GDM1 (cell line): ENCODE measurements around the gene PTPRM.
A peak's percentile ranks its signal among the peaks of the same experiment; 100 is the strongest.

Experiments used
- DNase-seq: peaks from one replicate; lab custom pipeline; 2025; lab: John Stamatoyannopoulos, UW

Gene PTPRM

DNA sequence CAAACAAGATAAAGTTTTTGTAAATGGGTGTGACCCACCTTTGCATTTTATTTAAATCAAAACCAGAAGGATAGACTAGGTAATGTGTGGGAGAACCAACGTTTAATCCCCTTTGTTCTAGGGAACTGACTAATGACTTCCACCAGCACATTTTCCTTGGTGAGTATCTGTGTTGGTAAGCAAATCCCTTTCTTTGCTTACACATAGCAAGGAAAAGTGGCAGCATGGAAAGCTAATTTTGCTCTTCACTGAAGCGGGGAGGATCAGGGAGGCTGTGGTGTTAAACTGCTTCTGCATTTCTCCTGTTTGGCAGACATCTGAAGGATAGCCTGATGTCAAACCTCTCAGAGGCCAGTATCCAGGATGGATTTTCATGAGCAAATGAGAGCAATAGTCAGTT lies 331.1 kb downstream of the PTPRM start:
- no peak for DNase-seq

DNA sequence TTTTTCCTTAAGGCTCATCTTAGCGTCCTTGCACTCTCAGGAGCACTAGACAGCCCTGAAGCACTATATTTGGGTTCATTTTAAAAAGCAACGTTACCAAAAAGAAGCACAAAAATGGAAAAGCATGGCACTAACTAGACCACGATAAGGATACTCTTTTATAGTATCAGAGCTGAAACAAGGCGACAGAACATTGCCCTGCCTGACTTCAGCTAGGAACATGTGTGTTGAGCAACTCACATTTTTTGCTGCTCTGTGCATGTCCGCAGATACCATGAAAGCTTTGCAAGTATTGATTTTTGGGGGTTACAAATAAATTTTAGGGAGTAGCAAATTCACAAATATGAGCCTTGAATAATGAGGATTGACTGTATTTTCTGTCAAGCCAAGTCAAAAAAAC lies 332.0 kb downstream of the PTPRM start:
- DNase-seq: no peak

DNA sequence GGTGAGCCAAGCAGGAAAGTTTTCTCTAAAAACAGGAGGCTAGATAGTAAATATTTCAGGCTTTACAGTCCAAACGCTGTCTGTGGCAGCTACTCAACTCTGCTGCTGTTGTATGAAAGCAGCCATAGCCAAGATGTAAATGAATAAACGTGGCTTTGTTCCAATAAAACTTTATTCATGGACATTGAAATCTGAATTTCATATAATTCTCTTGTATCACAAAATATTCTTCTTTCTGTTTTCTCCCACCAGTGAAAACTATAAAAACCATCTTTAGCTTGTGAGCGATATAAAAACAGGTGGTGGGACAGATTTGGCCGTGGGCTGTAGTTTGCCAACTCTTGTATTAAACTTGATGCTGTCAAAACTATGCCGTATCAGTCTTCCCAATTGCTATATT lies 333.0 kb downstream of the PTPRM start:
- no peak for DNase-seq

DNA sequence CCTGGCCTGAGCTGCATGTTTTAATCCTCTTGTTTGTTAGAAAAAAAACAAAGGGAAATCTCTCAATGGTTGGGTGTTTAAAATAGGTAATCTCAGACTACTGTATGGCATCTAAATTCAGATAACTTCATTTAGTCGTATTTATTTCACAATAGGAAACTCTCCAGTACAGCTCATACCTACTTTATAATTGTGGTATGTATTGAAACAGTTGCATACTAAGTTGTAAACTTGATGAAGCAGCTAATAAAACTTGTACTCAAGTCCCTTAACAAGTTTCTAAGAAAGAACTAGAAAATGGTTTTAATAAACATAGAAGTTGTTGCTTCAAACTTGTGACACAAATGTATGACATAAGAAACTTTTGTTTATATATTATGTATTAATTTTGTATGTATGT lies 334.5 kb downstream of the PTPRM start:
- DNase-seq: no peak

DNA sequence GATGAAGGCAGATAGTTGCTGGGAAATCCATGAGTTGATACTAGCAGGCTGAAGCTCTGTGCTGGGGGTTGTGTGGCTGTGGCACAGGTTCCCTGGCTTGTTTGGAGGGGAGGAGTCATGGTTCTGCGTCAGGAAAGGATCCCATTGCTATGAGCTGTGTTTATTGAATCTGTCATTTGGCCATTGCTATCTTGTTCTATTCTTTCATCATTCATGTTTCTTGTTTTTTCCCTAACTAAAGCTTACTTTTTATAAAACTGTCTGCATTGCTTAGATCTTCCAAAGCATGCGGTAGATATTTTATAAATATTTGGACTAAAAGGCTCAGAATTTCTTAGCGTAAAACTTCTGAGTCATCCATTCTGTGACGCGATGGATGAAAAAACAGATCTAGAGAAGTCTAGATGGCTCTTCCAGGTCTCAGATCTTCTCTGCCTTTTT lies 335.3 kb downstream of the PTPRM start:
- DNase-seq: no peak

DNA sequence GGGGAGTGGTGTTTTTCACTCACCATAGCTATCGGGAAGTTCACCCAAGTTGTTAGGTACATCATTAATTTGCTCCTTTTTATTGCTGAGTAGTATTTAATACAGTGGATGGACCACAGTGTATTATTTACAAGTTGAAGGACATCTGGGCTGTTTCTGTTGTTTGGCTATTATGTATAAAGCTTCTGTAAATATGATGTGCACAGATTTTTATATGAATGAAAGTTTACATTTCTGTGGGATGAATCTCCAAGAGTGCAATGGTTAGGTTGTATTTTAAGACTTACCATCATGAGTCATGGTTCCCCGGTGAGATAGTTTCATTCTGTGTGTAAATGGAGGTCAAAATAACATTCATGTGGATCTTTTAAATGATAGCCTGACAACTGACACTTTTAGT lies 337.4 kb downstream of the PTPRM start:
- no peak for DNase-seq

DNA sequence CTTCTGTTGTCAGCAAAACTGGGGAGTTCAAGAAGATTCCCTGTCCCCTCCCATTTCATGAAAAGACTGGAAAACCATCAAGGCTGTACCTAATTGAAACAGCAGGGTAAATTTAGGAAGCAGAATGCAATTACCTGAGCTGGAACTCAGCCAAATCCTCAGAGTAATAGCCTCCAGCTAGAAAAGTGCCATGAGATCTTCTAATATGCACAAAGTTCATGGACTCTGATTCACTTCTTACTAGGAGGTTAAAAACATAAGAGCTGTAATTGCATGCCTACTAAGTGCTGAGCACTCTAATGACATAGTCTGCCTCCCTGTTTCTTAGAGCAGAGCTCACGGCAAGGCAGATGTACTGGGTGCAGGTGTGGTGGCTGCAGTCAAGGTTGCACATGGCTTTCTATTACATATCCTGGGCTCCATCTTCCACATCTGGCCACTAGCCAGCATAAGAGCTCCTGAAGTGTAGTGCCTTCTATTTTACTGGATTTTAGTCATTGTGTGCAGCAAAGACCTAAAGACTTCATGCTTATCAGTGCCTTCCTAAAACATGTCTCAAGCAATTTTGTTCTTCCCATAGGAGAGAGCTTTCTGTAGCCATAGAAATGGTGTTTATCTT lies 341.7 kb downstream of the PTPRM start:
- no peak for DNase-seq

DNA sequence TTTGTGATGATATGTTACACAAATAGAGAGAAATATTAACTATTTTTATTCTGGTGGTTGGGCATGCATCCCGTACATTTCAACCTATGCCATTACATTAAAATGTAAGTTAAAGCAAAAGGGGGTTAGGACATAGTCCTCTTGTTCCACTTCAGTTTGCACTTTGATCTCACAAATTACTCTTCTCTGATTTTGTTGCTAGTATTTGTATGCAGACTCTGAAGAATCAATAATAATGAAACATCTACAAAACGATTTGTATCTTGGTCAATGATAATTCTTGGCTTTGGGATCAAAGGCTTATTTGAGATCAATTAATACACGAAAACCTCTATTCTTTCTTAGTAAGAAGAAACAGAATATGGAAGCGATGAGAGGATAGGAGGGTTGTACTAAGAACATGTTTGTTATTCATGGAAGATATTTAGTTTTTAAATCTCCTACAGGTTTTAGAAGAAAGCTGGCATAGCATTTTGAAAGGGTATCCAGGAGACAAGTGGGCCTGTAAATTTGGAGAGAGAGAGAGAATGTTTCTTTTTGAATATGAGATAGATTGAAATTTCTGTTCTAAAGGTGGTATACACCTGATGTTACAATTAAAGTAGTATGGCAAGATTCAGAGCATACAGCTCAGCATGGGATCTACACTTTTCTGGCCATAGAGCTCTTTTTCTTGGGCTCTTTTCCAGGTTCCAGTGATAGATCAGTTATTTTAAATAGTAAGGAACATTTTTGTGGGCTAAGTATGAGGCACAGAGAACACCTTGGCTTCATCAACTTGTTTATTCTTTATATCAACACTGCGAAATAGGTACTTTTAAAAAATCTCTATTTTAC lies 347.9 kb downstream of the PTPRM start:
- no peak for DNase-seq

DNA sequence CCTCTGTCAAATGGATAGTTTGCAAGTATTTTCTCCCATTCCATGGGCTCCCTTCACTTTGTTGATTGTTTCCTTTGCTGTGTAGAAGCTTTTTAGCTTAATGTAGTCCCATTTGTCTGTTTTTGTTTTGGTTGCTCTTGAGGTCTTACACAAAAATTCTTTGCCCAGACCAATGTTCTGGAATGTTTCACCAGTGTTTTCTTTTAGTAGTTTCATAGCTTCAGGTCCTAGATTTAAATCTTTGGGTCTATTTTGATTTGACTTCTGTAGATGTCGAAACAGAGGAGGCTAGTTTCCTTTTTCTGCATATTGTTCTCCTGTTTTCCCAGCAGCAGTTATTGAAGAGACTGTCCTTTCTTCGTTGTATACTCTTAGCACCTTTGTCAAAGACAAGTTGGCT lies 351.6 kb downstream of the PTPRM start:
- DNase-seq: no peak

DNA sequence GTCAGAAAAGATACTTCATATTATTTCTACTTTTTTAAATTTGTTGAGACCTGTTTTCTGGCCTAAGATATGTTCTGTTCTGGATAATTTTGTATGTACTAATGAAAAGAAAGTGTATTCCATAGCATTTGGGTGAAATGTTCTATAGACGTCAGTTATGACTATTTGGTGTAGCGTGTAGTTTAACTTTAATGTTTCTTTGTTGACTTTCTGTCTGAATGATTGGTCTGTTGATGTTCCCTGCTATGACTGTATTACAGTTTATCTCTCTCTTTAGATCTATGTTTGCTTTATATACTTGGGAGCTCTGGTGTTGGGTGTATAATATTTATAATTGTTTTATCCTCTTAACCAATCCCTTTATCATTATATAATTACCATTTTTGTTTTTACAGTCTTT lies 352.4 kb downstream of the PTPRM start:
- no peak for DNase-seq

DNA sequence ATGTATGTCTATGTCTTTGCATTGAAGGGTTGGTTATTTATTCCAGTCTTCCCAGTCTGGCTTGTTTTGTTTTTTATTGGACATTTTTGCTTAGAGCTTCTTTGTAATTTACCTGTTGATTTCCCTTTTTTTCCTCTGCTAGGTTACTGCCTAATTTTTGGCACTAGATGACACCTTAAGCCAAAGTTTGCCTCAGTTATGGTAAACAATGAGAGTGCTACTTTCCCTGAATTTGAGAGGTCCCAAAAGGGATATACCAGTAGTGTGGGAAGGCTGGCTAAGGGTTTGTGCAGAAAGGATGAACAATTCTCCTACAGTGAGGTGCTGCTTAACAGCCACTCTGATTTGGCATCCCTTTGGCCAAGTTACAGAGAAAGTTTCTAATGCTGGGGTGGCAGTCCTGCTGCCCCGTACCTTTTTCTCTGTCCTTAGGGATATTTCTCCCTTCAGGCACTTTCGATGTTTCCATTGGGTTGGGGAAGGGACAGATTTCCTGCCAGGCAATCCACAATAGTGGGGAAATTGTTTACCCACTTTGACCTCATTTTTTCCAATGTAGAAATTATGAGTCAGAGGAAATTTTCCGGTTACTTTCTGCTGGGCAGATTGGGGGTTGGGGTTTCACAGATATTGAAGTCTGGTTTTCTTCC lies 354.9 kb downstream of the PTPRM start:
- no peak for DNase-seq

DNA sequence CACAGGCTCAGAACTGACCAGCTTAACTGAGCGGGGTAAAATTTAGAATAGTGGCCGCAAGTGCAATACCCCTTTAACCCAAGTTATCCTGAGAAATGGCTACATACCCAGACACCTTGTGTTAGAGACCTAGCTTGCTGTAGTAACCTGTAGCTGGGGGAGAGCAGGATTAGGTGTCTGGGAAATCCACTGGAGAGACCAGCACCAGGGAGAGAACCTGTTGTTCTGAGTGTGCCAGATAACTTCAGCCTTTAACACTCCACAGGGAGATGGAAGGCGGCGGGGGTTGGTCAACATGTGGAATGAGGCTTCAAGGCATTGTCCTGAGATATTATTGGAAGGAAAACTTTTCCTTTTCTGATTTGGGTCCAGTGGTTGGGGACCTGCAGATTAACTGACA lies 356.0 kb downstream of the PTPRM start:
- DNase-seq: no peak

DNA sequence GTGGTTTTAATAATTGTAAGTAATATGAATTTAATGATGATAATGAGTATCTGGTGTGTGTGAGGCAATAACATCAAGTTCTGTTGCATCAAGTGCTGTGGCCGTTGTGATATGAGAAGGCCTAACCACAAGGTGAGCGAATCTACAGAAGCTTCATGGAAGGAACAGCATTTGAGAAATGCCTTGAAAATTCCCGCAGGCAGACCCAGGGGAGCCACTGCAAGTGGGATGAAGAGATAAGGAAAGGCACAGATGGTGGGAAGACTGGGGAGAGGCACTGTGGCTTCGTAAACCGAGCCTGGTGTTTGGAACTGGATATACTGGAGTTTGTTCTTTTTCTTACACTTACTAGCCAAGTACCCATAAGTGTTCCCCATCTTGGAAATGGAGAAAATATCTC lies 357.5 kb downstream of the PTPRM start:
- DNase-seq: no peak

DNA sequence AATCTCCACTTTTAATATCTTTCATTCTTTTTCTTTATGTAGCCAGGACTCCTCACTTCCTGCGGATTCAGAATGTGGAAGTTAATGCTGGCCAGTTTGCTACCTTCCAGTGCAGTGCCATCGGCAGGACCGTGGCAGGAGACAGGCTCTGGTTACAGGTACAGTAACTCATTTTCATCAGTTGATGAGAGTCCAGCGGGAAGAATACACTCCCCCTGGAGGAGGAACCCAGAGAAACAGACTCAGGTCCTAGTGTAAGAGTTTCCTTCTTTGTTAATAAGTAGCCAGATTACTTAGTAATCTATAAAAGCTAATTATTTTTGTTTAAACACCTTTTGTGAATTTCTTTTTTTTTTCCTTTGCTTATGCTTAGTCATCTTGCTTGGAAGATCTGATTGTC lies 359.4 kb downstream of the PTPRM start:
- no peak for DNase-seq

DNA sequence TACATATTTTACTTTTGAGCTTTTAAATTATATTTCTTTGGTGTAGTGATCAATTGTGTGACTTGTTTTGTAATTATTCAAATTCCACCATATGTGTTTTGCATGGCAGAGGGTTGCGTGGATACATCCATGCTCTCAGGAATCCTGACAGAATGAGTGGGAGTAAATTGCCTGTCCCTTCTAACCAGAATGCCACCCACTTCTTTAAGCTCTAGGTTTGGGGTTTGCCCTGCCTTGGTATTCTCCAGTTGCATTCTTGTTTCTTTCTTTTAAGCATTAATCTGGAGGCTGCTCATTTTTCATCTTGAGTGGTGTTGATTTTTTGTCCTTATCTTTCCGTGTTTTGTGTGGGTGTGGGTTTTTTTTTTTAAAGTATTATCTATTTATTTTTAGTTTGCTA lies 360.0 kb downstream of the PTPRM start:
- no peak for DNase-seq

DNA sequence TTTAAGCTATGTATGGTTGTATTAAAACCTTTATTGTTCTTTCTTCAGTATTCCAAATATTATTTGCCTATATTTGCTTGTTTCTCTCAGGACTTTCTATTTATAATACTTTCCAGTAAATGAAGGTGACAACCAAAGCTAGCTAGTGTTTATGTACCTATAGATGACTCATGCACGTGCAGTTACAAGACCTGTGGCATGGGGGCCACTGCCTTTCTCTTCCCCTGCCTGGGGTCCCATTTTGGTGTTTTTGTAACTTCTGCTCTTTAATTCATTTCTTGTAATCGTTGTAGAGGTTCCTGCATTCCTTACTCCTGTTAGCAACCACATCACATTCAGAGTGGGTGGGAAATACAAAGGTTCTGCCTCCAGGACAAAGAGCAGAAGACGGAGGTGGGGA lies 364.6 kb downstream of the PTPRM start:
- no peak for DNase-seq

DNA sequence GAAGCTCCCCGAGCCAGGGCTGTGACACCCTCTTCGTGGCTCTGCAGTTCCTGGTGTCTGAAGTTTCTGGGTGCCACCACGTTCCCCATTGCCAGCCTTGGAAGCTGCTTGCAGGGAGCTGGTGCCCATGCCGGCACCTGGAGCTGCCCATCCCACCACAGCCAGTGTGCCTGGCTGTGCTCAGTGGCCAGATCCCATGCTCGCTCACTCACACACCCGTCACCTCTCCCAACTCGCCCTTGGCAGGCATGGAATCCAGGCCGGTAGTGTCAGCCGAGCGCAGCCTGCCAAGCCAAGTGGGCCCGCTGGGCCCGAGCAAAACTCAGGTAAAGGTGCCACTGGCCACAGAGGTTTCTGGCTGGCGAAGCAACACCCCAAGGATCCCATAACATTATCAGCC lies 370.2 kb downstream of the PTPRM start:
- DNase-seq: no peak

DNA sequence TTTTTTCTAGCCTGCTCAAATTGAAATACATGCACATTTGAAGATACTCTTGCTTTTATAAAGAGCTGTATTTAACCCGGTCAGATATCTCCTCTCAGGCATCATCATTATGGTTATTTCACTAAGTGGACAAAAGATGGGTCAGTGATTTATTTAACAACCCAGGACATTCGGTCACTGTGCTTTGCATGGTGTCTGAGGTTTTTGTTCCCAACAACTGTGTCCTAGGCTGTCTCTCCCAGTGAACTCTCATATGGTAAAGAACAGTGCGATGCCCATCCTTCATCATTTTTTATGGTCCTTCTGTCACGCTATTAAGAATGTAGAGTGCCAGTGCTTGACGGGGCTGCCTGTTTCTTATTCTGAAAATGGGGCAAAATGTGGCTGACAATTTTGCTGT lies 372.4 kb downstream of the PTPRM start:
- DNase-seq: no peak

DNA sequence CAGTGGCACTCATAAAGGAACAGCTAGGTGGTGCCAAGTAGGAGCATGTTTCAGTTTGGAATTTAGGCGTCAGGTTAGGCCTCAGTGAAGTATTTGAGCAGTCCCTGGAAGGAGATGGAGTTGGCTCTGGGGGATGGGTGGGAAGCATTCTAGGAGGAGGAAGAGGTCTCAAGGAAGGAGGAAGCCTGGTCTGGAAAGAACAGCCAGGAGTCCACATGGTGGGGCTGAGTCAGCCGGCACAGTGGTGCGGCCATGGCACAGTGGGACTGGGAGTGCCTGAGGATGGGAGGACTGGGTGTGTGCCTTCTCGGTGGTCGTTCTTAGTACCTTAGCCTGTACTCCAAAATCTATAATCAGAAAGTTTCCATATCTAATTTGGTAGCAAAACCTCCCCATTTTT lies 373.3 kb downstream of the PTPRM start:
- DNase-seq: no peak

DNA sequence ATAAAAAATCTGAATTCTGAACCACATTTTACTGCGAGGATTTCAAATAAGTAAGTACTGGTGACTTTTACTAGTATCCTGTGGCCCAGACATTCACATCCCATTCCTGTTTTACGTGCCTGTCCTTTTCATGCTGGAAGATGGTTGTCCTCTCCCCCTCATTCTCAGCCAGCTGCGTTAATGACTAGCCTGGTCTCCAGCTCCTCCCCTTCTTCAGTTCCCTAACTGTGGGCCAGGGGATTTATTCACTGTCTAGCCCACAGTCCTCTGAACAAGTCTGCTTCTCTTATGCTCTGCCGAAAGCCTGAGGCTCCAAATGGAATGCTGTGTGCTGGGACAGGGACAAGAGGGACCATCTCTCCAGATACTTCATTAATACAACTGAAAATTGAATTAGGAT lies 373.9 kb downstream of the PTPRM start:
- DNase-seq: no peak

DNA sequence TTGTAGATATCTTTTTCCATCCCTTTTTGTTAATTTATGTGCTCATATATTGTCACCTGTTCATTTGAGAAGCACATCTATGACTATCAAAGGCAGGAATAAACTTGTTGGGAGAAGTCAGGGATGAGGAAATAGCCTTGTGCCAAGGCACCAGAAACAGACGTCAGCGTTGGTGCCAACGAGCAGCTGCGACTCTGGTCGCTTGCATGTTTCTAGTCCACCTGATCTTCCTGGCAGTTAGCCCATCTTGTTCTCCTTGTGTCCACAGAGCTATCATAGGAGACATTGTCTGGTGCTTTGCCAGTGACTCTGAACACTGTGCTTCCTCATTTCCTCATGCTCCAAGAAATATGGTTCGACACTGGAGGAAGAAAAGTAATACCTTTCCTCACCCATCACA lies 374.4 kb downstream of the PTPRM start:
- no peak for DNase-seq

DNA sequence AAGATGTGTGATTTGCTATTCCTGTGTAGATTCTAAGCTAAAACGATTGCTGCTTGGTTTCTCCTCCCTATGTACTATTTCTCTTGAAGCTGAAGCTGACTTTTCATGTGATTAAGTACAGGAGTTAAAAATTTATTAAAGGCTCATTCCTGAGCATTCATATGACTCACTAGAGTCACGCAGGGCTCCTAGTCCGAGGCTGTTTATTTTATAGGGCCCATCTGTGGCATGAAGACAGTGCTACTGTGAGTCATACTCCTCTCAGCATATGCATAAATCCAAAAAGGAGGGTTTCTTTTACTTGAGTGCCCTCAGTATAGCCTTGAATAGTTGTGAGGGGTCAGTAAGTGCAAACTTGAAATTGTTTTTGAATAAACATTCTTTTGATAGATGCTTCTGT lies 378.8 kb downstream of the PTPRM start:
- DNase-seq: no peak

DNA sequence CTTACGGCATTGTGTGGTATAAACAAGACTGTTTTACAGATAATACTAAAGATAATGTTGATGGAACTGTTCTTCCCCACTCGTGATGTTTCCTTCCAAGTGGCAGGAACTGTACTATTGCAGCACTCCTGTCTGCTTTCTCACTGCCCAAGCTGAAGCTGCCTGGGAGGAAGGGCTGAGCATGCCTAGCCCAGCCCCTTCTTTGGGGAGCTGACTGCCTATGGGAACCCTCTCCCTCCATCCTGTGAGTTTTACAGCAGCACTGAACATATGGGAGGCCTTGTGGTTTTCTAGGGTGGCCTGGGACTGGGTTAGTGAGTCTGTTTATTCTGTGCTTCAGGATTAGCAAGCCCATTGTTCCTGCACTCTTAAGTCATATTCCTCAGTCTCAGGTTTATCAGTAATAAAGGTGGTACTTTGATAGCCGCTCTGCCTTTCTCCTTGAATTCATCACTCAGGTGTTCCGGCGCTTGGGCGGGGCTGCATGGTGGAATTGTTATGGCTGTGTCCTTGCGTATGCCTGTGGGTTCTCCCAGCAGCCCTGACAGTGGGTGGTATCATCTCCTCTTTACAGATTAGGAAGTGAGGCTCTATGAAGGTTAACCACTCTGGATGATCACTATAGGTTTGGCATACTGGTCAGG lies 379.7 kb downstream of the PTPRM start:
- peak; percentile 52 for DNase-seq
